GM18873 (cell line): ENCODE results near the gene CDR2L.
"Not testable (repeated sequence)": the region's sequence is repeated elsewhere in the genome, so short reads cannot be mapped to it uniquely, and the experiment has no call there.

ENCODE experiments used
- ATAC-seq: cut with Tn5 transposase; IDR thresholded peaks from one replicate; pipeline ENCODE4 v1.9.1; 2021; ENCODE audit warnings: mild to moderate bottlenecking, moderate library complexity, moderate number of reproducible peaks; ENCODE audit not compliant: unreplicated experiment, low FRiP score

Gene CDR2L

DNA sequence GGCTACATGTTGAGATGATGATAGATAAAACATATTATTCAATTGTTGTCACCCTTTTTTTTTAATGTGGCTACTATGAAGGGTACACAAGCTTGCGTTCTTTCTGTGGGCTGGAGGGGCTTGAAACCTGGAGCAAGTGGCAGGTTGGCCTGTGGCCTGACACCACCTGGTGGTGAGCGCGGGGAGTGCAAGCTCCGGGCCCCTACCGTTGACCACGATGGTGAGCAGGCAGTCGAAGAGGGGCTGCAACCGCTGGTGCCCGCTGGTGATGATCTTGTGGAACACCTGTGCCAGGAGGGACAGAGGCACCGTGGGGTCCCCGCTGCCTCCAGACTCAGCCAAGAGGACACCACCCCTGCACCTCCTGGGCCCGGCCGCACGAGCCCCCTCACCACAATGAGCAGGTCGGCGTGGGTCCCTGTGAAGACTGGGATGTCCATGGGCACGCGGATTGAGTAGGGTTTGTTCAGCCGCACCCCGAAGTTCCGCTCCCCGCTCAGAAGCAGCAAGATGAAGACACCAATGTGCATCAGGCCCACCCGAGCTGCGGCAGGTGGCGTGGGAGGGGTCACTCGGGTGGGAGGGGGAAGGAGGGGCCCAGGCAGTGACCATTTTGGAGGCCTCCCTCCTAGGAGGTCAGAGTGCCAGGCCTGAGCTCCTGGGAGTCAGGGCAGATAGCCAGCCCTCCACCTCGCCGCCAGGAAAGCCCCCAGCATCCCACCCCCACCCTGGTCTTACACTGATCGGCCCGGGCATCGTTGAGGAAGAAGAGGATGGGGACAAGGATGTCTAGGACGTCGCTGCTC is 29.3 kb upstream of the CDR2L start:
- ATAC-seq = no peak

GRCh38 chr17:74959826-74960515 is 27.5 kb upstream of the CDR2L start:
- no peak for ATAC-seq

DNA sequence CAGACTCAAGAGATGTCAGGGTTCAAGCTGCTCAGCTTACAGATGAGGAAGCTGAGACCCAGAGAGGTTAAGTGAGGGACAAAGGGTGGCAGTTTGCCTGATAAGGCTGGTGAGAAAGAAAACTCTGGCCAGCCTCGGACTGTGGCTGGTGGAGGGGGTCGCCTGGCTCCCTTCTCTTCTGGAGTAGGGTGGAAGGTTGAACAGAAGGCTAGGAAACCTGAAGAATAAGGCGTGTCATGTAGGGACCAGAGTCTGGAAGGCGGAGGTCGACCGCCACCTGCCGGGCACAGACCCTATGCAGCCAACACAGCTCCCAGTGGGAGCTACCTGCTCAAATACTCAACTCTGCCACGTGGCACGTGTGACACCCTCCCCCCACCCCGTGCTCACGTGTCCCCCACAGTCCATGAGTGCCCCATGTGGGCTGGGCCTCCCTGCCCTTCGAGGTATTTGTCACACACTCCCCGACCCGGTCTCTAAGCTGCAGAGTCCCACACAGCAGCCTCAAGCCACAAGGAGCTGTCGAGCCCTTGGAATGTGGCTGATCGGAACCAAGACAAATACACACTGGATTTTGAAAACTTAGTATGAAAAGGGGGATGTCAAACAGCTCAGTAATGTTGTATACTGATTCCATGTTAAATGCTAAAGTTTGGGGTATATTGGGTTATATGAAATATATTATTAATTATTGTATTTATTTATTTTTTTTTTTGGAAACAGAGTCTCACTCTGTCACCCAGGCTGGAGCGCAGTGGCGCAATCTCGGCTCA is 26.7 kb upstream of the CDR2L start:
- no peak for ATAC-seq

DNA sequence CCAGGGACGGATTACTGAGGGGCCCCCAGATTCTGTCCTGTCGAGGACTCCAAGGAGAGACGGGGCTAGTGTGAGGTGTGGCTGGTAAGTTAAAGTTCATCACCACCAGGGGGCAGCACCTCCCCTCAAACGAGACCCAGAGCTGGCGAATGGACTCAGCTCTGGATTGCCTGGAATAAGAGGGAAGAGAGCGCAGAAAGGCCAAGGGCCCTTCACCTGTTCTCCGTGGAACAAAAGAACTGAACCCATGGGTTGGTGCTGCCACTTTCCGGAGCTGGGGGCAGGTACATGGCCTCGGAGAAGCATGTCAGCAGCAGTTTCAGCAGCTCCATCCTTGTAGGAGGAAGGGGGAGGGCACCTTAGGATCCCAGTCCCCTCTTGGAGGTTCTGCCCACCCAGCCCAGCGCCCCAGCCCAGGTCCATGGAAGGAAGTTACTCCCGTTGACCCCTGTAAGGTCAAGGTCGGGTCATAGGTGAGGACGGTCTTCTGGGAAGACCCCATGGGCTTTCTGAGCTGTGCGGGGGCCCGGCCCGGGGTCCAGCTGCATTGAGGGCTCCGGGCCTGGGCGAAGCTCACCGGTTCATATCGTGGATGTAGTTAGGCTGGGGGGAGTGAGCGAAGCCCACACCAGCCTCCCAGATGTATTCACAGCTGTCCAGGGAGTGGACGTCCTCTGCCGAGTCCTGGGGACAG is 25.6 kb upstream of the CDR2L start:
- ATAC-seq = no peak

DNA sequence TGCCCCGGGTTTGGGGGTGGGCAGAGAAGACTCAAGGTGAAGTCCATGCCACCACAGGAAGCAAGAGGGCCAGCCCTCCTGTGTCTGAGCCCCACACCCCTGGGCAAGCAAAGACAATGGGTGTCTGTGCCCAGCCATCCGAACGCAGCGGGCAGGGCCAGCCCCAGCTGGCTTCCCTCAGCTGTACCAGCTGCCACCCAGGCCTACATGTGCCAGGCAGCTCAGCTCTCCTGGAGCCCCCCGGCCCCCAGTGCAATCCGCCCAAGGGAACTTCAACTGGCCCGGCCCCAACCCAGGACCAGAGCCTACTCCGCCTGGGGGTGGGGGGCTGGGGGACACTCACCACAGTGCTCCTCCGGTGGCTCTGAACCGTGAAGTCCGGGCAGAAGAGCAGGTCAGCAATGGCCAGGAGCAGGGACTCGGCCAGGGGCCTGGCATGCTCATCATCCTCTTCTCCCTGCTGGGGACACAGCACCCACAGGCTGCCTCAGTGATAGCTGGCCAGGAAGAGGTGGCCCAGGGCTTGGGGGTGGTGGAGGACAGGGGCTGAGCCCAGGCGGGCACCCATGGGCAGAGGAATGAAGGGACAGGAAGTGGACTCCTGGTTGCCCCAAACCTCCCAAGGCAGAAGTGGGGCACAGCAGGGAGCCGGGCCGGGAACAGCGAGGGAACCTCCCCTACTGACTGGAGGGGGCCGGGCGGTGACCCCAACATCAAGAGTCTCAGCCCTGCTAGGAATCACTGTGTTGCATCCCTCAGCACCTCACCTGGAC is 24.6 kb upstream of the CDR2L start:
- no peak for ATAC-seq

DNA sequence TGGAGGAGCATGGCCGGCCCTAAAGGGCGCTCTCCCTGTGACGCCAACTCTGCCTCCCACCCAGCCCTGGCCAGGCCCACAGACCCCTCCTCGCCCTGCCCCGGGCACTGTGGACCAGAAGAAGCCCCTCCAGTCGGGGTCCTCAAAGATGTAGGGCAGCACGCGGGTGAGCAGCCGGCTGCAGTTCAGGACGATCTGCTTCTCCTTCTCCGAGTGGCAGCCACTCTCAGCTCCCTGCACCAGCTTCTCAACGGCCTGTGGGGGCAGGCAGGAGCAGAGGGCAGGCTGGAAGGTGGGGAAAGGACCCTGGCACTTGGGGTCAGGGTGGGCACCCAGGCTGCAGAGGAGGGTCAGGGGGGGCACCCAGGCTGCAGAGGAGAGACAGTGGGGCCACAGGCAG is 23.8 kb upstream of the CDR2L start:
- no peak for ATAC-seq

DNA sequence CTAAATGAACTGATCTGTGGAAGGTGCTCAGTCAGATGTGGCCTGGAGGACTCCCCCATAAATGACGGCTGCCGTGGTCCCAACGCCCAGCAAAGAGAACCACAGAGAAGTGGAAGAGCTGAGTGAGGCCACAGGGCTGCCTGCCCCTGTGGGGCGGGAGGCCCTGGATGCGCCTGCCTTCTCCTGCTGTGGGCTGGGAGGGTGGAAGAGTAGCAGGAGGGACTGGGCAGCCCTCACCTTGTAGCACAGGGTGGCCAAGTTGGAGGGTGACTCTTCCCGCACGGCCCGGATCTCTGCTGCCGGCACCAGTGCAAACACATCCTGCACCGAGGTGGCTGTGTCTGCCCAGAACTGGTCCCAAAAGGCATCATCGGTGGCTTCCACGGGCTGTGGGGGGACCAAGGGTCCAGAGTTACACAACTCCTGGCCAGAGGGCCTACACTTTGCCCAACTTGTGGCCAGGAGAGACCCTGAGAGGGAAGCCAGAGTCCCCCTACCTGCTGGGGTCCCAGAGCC is 23.1 kb upstream of the CDR2L start:
- no peak for ATAC-seq

DNA sequence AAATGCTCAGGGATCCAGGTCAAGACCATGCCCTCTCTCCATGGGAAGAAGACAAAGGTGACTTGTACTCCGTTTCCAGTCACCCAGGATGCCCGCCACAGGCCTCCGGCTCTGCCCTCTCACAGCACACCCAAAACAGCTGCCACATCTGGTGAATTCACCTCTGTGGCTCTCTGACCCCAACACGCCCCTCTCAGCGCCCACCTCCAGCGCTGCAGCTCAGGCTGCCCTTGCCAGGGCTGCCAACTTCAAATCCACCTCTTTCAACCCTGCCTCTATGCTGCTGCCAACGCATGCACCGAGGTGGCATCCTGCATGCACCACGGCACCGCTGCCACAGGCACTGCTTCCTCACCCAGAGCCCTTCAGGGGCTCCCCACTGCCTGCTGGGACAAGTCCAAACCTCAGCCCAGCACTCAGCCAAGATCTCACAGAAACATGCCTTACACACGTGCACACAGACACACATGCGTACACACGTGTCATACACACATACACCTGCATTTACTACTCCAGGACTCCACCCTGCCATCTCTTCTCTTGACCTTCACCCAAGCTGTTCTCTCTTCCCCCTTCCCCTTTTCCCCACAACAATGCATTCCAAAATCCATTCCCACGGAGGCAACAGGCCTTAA is 22.3 kb upstream of the CDR2L start:
- ATAC-seq = no peak

GRCh38 chr17:74968361-74968780 is 19.1 kb upstream of the CDR2L start:
- ATAC-seq = no peak

DNA sequence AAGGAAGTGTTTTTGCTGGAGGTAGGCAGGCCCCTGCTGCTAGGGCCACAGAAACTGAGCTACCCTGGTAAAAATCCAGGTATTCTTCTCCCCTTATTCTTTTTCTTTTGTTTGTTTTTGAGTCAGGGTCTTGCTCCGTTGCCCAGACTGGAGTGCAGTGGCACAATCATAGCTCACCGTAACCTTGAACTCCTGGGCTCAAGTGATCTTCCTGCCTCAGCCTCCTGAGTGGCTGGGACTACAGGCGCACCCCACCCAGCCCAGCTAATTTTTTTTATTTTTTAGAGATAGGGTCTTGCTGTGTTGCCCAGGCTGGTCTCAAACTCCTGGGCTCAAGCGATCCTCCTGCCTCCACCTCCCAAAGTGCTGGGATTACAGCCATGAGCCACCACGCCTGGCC is 17.9 kb upstream of the CDR2L start:
- ATAC-seq = not testable (repeated sequence)

- ATAC-seq = no peak
Observed at GRCh38 chr17:74970395-74970794, 17.0 kb upstream of the CDR2L start.

DNA sequence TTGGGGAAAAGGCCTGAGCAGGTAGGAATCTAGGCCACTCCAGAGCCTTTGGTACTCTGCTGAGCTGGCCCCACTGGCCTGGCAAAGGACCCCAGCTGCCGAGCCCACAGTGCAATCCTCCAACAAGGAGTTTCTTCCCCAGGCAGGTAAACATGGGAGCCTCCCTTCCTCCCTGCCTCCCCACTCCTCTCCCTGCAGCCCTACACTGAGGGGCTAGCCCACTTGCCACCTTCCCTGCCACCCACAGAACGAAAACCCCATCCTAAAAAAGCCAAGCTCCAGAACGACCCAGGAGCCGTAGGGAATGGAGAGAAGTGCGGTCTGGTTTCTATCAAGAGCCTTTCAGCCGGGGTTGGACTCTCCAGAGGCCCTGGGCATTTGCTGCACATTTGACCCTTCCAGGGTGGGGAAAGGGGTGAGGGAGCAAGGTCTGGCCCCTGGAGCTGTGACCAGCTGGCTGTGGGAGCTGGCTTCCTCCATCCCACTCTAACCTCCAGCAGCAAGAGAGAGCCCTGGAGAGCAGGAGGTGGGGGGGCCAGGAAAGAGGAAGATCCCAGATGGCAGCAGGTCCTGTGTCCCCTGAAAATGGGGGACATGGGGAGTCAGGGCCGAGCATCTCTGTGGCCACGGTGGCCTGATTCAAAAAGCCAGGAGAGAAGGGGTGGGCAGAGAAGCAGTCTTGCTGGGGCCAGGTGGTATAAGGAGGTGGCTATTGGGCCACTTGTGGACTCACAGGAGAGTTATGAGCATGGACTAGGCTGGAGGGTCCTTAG is 16.2 kb upstream of the CDR2L start:
- no peak for ATAC-seq

- no peak for ATAC-seq
Observed at GRCh38 chr17:74971842-74972106, 15.7 kb upstream of the CDR2L start.

GRCh38 chr17:74972107-74972972 is 15.1 kb upstream of the CDR2L start, which contains the start of gene HID1:
Gene HID1 (minus strand): TSS chr17:74972759. CDS start chr17:74972656, 103 bp downstream.
- no peak for ATAC-seq

DNA sequence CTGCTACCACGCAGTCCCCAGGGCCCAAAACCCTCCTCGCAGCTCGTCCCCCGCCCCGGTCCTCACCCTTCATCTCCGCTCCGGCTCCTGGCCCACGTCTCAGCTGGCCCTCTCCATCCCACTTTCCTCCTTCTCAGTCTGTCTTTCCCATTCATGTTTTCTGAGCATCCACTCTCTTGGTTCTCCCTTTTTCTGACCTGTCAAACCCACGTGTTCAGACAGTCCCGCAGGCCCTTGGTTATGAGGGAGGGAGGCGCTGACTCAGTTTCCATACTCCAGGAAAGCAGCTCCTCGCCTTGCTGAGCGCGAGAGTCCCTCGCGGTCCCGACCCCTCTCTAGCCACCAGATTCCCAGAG is 14.5 kb upstream of the CDR2L start:
- ATAC-seq = no peak

GRCh38 chr17:74975943-74976342 is 11.5 kb upstream of the CDR2L start:
- ATAC-seq = no peak

GRCh38 chr17:74977802-74978201 is 9.6 kb upstream of the CDR2L start:
- ATAC-seq = no peak

DNA sequence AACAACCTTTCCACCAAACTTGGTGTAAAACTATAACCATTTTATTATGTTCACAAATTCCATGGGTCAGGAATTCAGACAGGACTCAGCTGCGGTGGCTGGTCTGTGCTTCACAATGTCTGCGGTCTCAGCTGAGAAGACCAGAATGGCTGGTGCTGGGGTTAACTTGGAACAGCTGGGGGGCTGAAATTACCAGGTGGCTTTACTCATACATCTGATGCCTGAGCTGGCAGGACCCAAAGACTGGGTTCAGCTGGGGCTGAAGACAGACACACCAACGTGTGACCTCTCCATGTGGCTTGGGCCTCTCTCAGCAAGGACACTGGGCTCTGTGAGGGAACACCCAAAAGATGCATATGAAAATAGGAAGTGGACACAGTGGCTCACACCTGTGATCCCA is 9.2 kb upstream of the CDR2L start:
- ATAC-seq = no peak
